ENCODE measurements around the gene KLHL29. TPM values are rescaled to one million over a fixed set of nuclear protein-coding genes. Genes with fewer than 3 reads are reported as not detected.

KLHL29 gene
- total and polyA plus RNA-seq, 5 donors from 2014 or later = 0.09 to 1.3 (median 0.24) TPM

GRCh38 chr2:23655934-23656596 lies 271.1 kb downstream of the KLHL29 start:
- Mint-ChIP-seq H3K27me3 (peaks cover 12% of the 10 kb centered on the region), H3K4me3 (no peak overlapping the region), H3K27ac (no peak overlapping the region), H3K9me3 (no peaks in the 10 kb centered on the region), H3K4me1 (peaks cover 0 to 2% (median 0%) of the 10 kb centered on the region in 4 donors), H3K36me3 (no peaks in the 10 kb centered on the region)
- Histone ChIP-seq H3K36me3 (ENCODE audit: control insufficient read depth, insufficient read depth, low read length) (no peaks in the 10 kb centered on the region), H3K27me3 (ENCODE audit: control insufficient read depth, insufficient read depth, low read length) (no peaks in the 10 kb centered on the region), H3K27ac (ENCODE audit: insufficient read depth, low read length, poor library complexity, severe bottlenecking) (no peak overlapping the region), H3K4me1 (ENCODE audit: control insufficient read depth, insufficient read depth, low read length, poor library complexity, severe bottlenecking) (no peaks in the 10 kb centered on the region), H3K4me3 (ENCODE audit: low read depth, low read length) (no peak overlapping the region), H3K9me3 (ENCODE audit: control insufficient read depth in 2 of 2, low read length in 2 of 2) (no peaks in the 10 kb centered on the region)
- DNase-seq (no peak), ATAC-seq (ENCODE audit: low read depth in 2 of 2) (no peak)

- H3K27me3 ChIP-seq (ENCODE audit: control insufficient read depth, insufficient read depth, low read length) = no peaks in the 10 kb centered on the region
- no peak for ATAC-seq (ENCODE audit: low read depth in 2 of 2)
- no peak overlapping the region for H3K27ac ChIP-seq (ENCODE audit: insufficient read depth, low read length, poor library complexity, severe bottlenecking)
- H3K4me1 ChIP-seq (ENCODE audit: control insufficient read depth, insufficient read depth, low read length, poor library complexity, severe bottlenecking) = no peaks in the 10 kb centered on the region
- no peaks in the 10 kb centered on the region for H3K36me3 ChIP-seq (ENCODE audit: control insufficient read depth, insufficient read depth, low read length)
- Mint-ChIP-seq H3K4me1 (peaks cover 0 to 2% (median 0%) of the 10 kb centered on the region in 4 donors), H3K9me3 (no peaks in the 10 kb centered on the region), H3K27ac (no peak overlapping the region), H3K36me3 (no peaks in the 10 kb centered on the region), H3K27me3 (peaks cover 12% of the 10 kb centered on the region), H3K4me3 (no peak overlapping the region)
- H3K9me3 ChIP-seq (ENCODE audit: control insufficient read depth in 2 of 2, low read length in 2 of 2) = no peaks in the 10 kb centered on the region
- no peak overlapping the region for H3K4me3 ChIP-seq (ENCODE audit: low read depth, low read length)
- no peak for DNase-seq
Measured at GRCh38 chr2:23656597-23656973, 271.6 kb downstream of the KLHL29 start.

GRCh38 chr2:23657371-23657770 lies 272.4 kb downstream of the KLHL29 start:
- Histone ChIP-seq H3K36me3 (ENCODE audit: control insufficient read depth, insufficient read depth, low read length) (no peaks in the 10 kb centered on the region), H3K4me1 (ENCODE audit: control insufficient read depth, insufficient read depth, low read length, poor library complexity, severe bottlenecking) (no peaks in the 10 kb centered on the region), H3K9me3 (ENCODE audit: control insufficient read depth in 2 of 2, low read length in 2 of 2) (no peaks in the 10 kb centered on the region), H3K27me3 (ENCODE audit: control insufficient read depth, insufficient read depth, low read length) (no peaks in the 10 kb centered on the region), H3K27ac (ENCODE audit: insufficient read depth, low read length, poor library complexity, severe bottlenecking) (no peak overlapping the region), H3K4me3 (ENCODE audit: low read depth, low read length) (no peak overlapping the region)
- Mint-ChIP-seq H3K9me3 (no peaks in the 10 kb centered on the region), H3K27ac (no peak overlapping the region), H3K4me3 (no peak overlapping the region), H3K27me3 (peaks cover 12% of the 10 kb centered on the region), H3K36me3 (no peaks in the 10 kb centered on the region), H3K4me1 (peaks cover 0 to 2% (median 0%) of the 10 kb centered on the region in 4 donors)
- no peak for DNase-seq
- ATAC-seq (ENCODE audit: low read depth in 2 of 2) = no peak

- no peaks in the 10 kb centered on the region for H3K36me3 Mint-ChIP-seq
- H3K9me3 Mint-ChIP-seq = no peaks in the 10 kb centered on the region
- H3K9me3 ChIP-seq (ENCODE audit: control insufficient read depth in 2 of 2, low read length in 2 of 2) = no peaks in the 10 kb centered on the region
Measured at GRCh38 chr2:23657934-23658333, 273.0 kb downstream of the KLHL29 start.

GRCh38 chr2:23658466-23658942 lies 273.5 kb downstream of the KLHL29 start:
- DNase-seq (peak in 1 of 3 donors; percentile 24), ATAC-seq (ENCODE audit: low read depth in 2 of 2) (no peak)
- no peak overlapping the region for H3K27ac ChIP-seq (ENCODE audit: insufficient read depth, low read length, poor library complexity, severe bottlenecking)
- no peaks in the 10 kb centered on the region for H3K27me3 ChIP-seq (ENCODE audit: control insufficient read depth, insufficient read depth, low read length)
- Mint-ChIP-seq H3K4me1 (peaks cover 0 to 2% (median 0%) of the 10 kb centered on the region in 4 donors), H3K9me3 (no peaks in the 10 kb centered on the region), H3K27ac (no peak overlapping the region), H3K27me3 (peaks cover 12% of the 10 kb centered on the region), H3K36me3 (no peaks in the 10 kb centered on the region), H3K4me3 (no peak overlapping the region)
- H3K4me3 ChIP-seq (ENCODE audit: low read depth, low read length) = no peak overlapping the region
- no peaks in the 10 kb centered on the region for H3K36me3 ChIP-seq (ENCODE audit: control insufficient read depth, insufficient read depth, low read length)
- no peaks in the 10 kb centered on the region for H3K9me3 ChIP-seq (ENCODE audit: control insufficient read depth in 2 of 2, low read length in 2 of 2)
- H3K4me1 ChIP-seq (ENCODE audit: control insufficient read depth, insufficient read depth, low read length, poor library complexity, severe bottlenecking) = no peaks in the 10 kb centered on the region

More at GRCh38 chr2:23657934-23658333, 273.0 kb downstream of the KLHL29 start:
- DNase-seq (no peak), ATAC-seq (ENCODE audit: low read depth in 2 of 2) (no peak)
- Histone ChIP-seq H3K4me1 (ENCODE audit: control insufficient read depth, insufficient read depth, low read length, poor library complexity, severe bottlenecking) (no peaks in the 10 kb centered on the region), H3K27ac (ENCODE audit: insufficient read depth, low read length, poor library complexity, severe bottlenecking) (no peak overlapping the region), H3K4me3 (ENCODE audit: low read depth, low read length) (no peak overlapping the region), H3K36me3 (ENCODE audit: control insufficient read depth, insufficient read depth, low read length) (no peaks in the 10 kb centered on the region), H3K27me3 (ENCODE audit: control insufficient read depth, insufficient read depth, low read length) (no peaks in the 10 kb centered on the region)
- Mint-ChIP-seq H3K4me3 (no peak overlapping the region), H3K4me1 (peaks cover 0 to 2% (median 0%) of the 10 kb centered on the region in 4 donors), H3K27me3 (peaks cover 12% of the 10 kb centered on the region), H3K27ac (no peak overlapping the region)

GRCh38 chr2:23659328-23659727 lies 274.3 kb downstream of the KLHL29 start:
- Mint-ChIP-seq H3K9me3 (no peaks in the 10 kb centered on the region), H3K27me3 (peaks cover 21% of the 10 kb centered on the region), H3K27ac (no peak overlapping the region), H3K4me3 (no peak overlapping the region), H3K4me1 (peaks cover 0 to 2% (median 0%) of the 10 kb centered on the region in 4 donors), H3K36me3 (no peaks in the 10 kb centered on the region)
- Histone ChIP-seq H3K36me3 (ENCODE audit: control insufficient read depth, insufficient read depth, low read length) (no peaks in the 10 kb centered on the region), H3K4me3 (ENCODE audit: low read depth, low read length) (no peak overlapping the region), H3K9me3 (ENCODE audit: control insufficient read depth in 2 of 2, low read length in 2 of 2) (no peaks in the 10 kb centered on the region), H3K27ac (ENCODE audit: insufficient read depth, low read length, poor library complexity, severe bottlenecking) (no peak overlapping the region), H3K4me1 (ENCODE audit: control insufficient read depth, insufficient read depth, low read length, poor library complexity, severe bottlenecking) (no peaks in the 10 kb centered on the region), H3K27me3 (ENCODE audit: control insufficient read depth, insufficient read depth, low read length) (no peaks in the 10 kb centered on the region)
- ATAC-seq (ENCODE audit: low read depth in 2 of 2) (no peak), DNase-seq (no peak)

DNA sequence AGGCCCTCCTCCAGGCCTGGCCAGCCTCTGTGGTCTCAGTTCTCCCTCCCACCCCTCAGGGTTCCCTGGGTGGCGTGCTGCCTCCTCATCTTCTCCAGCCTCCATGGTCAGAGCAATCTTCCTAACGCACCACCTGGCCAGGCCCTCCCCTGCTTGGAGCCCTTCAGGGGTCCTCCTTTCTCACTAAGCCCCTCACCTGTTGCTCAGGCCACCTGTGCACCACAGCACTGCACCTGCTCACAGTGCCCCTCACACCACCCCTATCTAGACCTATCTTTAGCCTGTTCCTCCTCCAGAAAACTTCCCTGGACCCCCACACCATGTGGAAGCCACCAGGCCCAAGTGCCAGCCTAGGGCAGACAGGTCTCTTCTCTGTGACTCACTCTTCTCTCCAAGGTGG lies 274.8 kb downstream of the KLHL29 start:
- H3K36me3 Mint-ChIP-seq = no peaks in the 10 kb centered on the region
- Histone ChIP-seq H3K36me3 (ENCODE audit: control insufficient read depth, insufficient read depth, low read length) (no peaks in the 10 kb centered on the region), H3K4me1 (ENCODE audit: control insufficient read depth, insufficient read depth, low read length, poor library complexity, severe bottlenecking) (no peaks in the 10 kb centered on the region), H3K4me3 (ENCODE audit: low read depth, low read length) (no peak overlapping the region), H3K9me3 (ENCODE audit: control insufficient read depth in 2 of 2, low read length in 2 of 2) (no peaks in the 10 kb centered on the region), H3K27ac (ENCODE audit: insufficient read depth, low read length, poor library complexity, severe bottlenecking) (no peak overlapping the region), H3K27me3 (ENCODE audit: control insufficient read depth, insufficient read depth, low read length) (no peaks in the 10 kb centered on the region)
- peaks cover 0 to 2% (median 0%) of the 10 kb centered on the region in 4 donors for H3K4me1 Mint-ChIP-seq
- ATAC-seq (ENCODE audit: low read depth in 2 of 2) (peak in 1 of 2 donors; percentile 15), DNase-seq (no peak)
- no peak overlapping the region for H3K4me3 Mint-ChIP-seq
- H3K27me3 Mint-ChIP-seq = peaks cover 23% of the 10 kb centered on the region
- H3K9me3 Mint-ChIP-seq = no peaks in the 10 kb centered on the region
- no peak overlapping the region for H3K27ac Mint-ChIP-seq

- no peak for DNase-seq
- Mint-ChIP-seq H3K4me1 (peaks cover 0 to 2% (median 0%) of the 10 kb centered on the region in 4 donors), H3K4me3 (no peak overlapping the region), H3K9me3 (no peaks in the 10 kb centered on the region), H3K27ac (no peak overlapping the region), H3K27me3 (peaks cover 23% of the 10 kb centered on the region), H3K36me3 (no peaks in the 10 kb centered on the region)
- Histone ChIP-seq H3K4me1 (ENCODE audit: control insufficient read depth, insufficient read depth, low read length, poor library complexity, severe bottlenecking) (no peaks in the 10 kb centered on the region), H3K36me3 (ENCODE audit: control insufficient read depth, insufficient read depth, low read length) (no peaks in the 10 kb centered on the region), H3K27me3 (ENCODE audit: control insufficient read depth, insufficient read depth, low read length) (no peaks in the 10 kb centered on the region), H3K27ac (ENCODE audit: insufficient read depth, low read length, poor library complexity, severe bottlenecking) (no peak overlapping the region), H3K9me3 (ENCODE audit: control insufficient read depth in 2 of 2, low read length in 2 of 2) (no peaks in the 10 kb centered on the region), H3K4me3 (ENCODE audit: low read depth, low read length) (no peak overlapping the region)
- ATAC-seq (ENCODE audit: low read depth in 2 of 2) = no peak
Measured at GRCh38 chr2:23660237-23660636, 275.3 kb downstream of the KLHL29 start.
